ENCODE data around the gene TCF23.
"Not testable (repeated sequence)": the region's sequence is repeated elsewhere in the genome, so short reads cannot be mapped to it uniquely, and the experiment has no call there.

TCF23 gene

GRCh38 chr2:27155069-27155520, 6.3 kb downstream of the TCF23 start:
- DNase-seq, result no peak

GRCh38 chr2:27158468-27158867, 9.7 kb downstream of the TCF23 start:
- no peak for DNase-seq

GRCh38 chr2:27159271-27159670, 10.5 kb downstream of the TCF23 start:
- DNase-seq, result no peak

GRCh38 chr2:27160191-27160590, 11.4 kb downstream of the TCF23 start:
- no peak for DNase-seq

- no peak for DNase-seq
Observed at GRCh38 chr2:27162151-27163121, 13.6 kb downstream of the TCF23 start.

GRCh38 chr2:27164960-27165763, 16.4 kb downstream of the TCF23 start:
- no peak for DNase-seq

GRCh38 chr2:27170581-27171337, 22.0 kb downstream of the TCF23 start:
- DNase-seq, result no peak

GRCh38 chr2:27171351-27171848, 22.6 kb downstream of the TCF23 start:
- DNase-seq, result no peak

GRCh38 chr2:27174638-27175037, 25.8 kb downstream of the TCF23 start:
- DNase-seq, result peak; percentile 14

- no peak for DNase-seq
Observed at GRCh38 chr2:27175330-27175729, 26.5 kb downstream of the TCF23 start.

GRCh38 chr2:27175781-27176180, 27.0 kb downstream of the TCF23 start:
- not testable (repeated sequence) for DNase-seq

- no peak for DNase-seq
Observed at GRCh38 chr2:27177441-27178351, 28.9 kb downstream of the TCF23 start.

- no peak for DNase-seq
Observed at GRCh38 chr2:27178469-27178868, 29.7 kb downstream of the TCF23 start.

GRCh38 chr2:27179344-27180000, 30.7 kb downstream of the TCF23 start:
- DNase-seq, result no peak

- DNase-seq, result no peak
Observed at GRCh38 chr2:27182346-27182745, 33.5 kb downstream of the TCF23 start.

GRCh38 chr2:27184115-27184514, 35.3 kb downstream of the TCF23 start:
- no peak for DNase-seq

- no peak for DNase-seq
Observed at GRCh38 chr2:27185331-27186026, 36.7 kb downstream of the TCF23 start.

- DNase-seq, result no peak
Observed at GRCh38 chr2:27186613-27187345, 38.0 kb downstream of the TCF23 start.

- no peak for DNase-seq
Observed at GRCh38 chr2:27189989-27190388, 41.2 kb downstream of the TCF23 start.

Data from NCI-H2227 treated with DMSO at 0.1 percent for 48 hours (cell line).